Stimulated activated CD8-positive, alpha-beta memory T cell treated with anti-CD3 and anti-CD28 coated beads, Interleukin-15, amount 100 ng/mL, for 48 hours (primary cell): Measurements from ENCODE around the gene LMAN2.

ENCODE experiments used
- DNase-seq, 2 donors: peaks; one replicate each; pipeline ENCODE4 v3.0.0-alpha.2; 2020; ENCODE audit warnings: low read depth in 2 of 2

LMAN2 gene, protein sequence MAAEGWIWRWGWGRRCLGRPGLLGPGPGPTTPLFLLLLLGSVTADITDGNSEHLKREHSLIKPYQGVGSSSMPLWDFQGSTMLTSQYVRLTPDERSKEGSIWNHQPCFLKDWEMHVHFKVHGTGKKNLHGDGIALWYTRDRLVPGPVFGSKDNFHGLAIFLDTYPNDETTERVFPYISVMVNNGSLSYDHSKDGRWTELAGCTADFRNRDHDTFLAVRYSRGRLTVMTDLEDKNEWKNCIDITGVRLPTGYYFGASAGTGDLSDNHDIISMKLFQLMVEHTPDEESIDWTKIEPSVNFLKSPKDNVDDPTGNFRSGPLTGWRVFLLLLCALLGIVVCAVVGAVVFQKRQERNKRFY

DNA sequence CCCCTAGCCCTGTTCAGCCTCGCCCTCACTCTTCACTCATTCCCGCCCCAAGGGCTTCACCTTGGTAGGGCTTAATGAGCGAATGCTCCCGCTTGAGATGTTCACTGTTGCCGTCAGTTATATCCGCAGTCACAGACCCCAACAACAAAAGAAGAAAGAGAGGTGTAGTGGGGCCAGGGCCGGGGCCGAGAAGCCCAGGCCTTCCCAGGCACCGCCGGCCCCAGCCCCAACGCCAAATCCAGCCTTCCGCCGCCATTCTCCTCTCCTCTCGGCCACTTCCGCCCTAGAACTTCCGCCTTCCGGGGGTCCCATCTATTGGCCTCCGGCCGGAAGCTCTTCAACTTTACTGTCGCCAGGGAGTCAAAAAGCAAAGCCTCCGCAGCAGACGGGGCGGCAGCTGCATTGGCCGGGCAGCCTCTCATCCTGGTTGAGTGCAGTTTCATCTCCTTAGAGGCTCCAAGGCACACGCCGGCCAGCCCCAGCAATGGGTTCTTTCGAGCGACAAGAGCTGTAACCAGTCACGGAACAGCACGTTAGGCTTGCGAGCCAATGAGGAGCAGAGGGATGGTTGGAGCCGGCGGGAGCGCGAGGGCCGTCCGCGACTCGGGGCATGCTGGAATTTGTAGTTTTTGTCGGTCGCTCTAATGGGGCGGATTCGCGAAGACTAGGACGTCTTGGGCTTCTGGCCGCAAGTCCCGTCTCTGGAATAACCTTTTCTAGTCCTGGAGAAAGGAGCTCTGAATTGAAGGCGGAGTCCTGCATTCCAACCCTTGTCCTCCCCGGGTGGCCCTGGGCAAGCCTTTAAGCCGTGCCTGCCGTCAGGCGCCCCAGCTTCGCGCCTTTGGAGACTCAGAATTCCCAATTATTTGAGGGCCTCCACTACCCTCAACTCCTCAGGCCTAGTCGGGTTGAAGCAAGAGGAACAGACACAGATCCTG lies at the start of gene LMAN2:
Gene LMAN2 (minus strand): TSS at position 277 of the 938 bp plus-strand sequence. CDS start 21 bp downstream, at position 256.
- peak; percentile 84 to 87 for DNase-seq

DNA sequence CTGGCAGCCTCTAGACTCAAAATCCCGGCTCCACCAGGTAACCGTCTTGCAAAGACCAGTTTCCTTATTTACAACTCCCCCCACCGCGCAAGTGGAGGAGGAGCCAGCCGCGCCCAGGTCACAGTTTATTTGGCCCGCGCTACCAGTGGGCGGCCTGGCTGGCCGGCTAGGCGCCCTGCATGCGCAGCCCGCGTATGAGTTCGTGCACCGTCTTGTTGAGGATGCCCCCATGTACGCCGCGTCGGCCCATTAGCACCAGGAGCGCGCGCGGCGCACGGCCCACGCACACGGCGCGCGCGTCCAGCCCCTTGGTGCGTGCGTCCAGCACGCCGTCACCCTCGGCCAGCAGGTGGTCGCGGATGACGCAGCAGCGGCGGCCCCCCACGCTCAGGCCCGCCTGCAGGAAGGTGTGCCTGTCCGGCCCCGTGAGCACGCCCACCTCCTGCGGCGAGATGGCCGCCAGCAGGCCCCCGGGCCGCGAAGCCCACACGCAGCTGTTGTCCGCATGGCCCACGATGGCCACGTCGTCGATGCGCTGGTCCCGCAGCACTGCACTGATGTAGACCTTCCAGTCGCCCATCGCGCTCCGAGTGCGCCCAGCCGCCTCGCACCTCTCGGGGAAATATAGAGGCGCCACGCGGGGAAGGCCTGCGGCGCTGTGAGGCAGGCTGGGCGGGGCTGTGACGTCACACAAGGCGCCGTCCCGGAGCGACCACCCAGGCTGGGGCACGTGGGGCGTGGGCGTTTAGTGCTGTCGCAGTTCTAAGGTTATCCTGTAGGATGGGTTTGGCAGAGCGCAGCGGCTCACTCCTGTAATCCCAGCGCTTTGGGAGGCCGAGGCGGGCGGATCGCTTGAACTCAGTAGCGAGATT lies 48.8 kb upstream of the LMAN2 start, which contains the start of gene PFN3:
Gene PFN3 (minus strand): TSS at position 665 of the 872 bp plus-strand sequence. CDS start 85 bp downstream, at position 580.
- no peak for DNase-seq

DNA sequence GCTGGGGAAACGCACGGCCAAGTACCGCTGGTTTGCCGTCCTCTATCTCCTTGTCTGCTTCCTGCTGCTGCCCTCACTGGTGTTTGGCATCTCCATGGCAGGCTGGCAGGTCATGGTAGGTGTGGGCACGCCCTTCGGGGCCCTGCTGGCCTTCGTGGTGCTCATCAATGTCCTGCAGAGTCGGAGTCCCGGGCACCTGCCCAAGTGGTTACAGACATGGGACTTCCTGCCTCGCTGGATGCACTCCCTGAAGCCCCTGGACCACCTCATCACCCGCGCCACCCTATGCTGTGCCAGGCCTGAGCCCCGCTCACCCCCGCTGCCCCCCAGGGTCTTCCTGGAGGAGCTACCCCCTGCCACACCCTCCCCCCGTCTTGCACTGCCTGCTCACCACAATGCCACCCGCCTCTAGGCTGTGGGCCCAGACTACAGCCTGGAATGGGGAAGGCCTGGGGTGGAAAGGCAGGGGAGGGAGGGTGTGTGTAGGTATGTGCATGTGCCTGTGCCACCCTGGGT lies 46.5 kb upstream of the LMAN2 start:
- DNase-seq, result no peak

DNA sequence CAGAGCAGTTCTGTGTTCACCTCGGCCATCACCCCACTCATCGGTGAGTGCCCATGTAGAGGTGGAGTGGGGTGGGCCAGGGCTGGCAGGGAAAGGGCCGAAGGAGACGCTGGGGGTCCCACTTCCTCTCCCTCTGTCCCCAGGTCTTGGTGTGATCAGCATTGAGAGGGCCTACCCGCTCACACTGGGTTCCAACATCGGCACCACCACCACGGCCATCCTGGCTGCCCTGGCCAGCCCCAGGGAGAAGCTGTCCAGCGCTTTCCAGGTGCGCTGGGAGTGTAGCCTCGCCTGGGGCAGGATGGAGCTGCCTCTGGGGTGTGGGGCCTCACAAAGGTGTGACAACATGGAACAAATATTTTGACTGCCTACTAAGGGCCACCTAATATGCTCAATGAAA lies 45.3 kb upstream of the LMAN2 start:
- no peak for DNase-seq

DNA sequence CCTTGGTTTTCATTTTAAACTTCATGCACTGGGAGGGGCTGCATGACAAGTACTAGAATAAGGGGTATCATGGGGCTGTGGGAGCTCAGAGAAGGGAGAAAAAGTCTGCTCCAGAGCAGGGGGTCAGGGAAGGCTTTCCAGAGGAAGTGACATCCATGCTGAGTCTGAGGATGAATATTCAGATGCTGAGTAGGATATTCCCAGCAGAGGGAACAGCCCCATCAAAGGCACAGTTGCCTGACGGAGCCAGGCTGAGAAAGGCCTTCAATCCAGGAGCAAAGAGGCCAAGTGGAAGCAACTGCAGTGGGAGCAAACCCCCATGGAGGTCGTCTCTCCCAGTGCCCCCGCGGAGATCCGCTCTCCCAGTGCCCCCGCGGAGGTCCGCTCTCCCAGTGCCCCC lies 44.6 kb upstream of the LMAN2 start:
- DNase-seq, result no peak

DNA sequence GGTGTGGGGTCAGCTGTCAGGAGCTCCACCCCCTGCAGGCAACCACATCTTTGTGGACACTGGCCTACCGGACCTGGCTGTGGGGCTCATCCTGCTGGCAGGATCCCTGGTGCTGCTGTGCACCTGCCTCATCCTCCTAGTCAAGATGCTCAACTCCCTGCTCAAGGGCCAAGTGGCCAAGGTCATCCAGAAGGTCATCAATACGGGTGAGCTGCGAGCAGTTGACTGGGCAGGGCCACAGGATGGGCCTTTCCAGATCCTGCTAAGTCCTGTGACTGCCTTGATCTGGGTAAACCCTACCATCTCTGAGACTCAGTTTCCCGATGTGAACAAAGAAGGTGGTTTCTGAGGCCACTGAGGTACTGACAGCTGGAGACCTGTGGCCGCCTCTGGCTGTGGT lies 42.5 kb upstream of the LMAN2 start:
- DNase-seq, result no peak

DNA sequence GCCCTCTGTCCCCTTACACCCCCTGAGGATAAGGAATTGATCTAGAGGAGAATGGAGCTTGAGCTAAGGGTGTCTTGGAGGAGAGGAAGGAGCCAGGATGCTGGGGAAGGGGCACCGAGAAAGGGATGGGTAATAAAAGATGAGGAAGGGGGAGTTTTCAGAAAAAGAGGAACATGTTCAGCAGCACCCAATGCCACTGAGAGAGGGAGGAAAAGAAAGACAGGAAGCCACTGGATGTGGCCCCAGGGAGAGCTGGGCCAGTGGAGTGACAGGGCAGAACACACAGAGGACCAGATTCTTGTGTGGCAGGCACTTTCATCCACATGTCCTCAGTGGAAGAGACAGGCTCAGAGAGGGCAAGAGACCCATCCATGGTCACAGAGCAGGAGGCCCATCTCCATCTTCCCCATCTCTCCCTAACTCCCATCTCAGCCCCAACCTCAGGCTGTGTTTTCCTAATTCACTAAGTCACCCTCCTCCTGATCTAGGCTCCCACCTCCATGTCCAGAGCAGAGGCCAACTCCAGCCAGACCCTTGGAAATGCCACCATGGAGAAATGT lies 41.8 kb upstream of the LMAN2 start:
- no peak for DNase-seq

DNA sequence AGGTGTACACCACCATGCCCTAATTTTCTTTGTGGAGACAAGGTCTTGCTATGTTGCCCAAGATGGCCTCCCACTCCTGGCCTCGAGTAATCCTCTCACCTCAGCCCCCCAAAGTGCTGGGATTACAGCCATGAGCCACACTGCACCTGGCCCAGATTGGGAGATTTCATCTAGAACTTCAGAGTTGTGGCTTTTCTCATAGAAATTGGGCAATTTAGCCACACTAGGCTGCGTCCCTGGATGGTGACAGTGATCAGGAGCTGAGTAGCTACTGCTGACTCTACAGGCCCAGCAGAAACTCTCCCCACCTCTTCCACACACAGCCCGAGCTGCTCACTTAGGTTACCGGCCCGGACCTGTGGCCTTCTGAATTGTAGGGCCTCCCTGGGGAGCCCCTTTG lies 41.3 kb upstream of the LMAN2 start:
- no peak for DNase-seq

DNA sequence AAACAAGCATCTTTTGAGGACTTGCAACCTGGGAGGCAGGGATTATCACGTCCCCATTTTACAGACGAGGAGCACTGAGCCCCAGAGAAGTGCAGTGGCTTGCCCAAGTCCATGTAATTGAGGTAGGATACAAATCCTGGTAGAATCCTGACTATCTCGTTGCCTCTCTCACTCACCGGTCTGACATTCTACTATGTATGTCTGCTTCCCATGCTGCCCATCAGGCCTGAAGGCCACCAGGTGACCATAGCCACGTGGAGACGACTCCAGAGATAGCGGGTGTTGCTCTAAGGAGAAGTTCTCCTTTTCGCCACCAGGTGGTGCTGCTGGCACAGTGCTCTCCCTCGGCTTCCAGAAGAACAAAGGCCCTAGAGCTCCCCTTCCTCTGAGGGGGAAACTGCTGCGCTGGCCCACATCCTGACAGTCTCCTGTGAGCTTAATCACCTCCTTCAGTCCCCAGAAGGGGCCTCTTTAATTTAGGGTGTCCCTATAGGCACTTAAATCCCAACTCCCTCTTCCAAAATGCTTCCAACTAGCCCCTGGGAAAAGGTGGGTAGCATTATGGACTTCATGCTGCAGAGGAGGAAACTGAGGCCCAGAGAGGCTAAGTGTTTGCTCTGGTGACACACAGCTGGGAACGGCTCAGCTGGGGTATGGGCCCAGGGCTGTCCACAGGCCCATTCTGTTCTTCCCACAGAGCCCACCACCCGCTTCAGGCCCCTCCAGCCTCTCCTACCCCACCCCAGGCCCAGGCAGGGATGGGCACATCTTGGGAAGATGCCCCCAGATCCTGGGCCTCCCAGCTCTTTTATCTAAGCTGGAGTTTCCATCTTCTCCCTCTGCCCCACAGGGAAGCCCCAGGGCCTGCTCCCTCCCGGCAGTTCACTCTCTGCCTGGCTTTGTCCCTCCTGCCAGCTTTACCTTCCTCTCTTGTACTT lies 39.2 kb upstream of the LMAN2 start:
- DNase-seq, result peak; percentile 68 to 80

DNA sequence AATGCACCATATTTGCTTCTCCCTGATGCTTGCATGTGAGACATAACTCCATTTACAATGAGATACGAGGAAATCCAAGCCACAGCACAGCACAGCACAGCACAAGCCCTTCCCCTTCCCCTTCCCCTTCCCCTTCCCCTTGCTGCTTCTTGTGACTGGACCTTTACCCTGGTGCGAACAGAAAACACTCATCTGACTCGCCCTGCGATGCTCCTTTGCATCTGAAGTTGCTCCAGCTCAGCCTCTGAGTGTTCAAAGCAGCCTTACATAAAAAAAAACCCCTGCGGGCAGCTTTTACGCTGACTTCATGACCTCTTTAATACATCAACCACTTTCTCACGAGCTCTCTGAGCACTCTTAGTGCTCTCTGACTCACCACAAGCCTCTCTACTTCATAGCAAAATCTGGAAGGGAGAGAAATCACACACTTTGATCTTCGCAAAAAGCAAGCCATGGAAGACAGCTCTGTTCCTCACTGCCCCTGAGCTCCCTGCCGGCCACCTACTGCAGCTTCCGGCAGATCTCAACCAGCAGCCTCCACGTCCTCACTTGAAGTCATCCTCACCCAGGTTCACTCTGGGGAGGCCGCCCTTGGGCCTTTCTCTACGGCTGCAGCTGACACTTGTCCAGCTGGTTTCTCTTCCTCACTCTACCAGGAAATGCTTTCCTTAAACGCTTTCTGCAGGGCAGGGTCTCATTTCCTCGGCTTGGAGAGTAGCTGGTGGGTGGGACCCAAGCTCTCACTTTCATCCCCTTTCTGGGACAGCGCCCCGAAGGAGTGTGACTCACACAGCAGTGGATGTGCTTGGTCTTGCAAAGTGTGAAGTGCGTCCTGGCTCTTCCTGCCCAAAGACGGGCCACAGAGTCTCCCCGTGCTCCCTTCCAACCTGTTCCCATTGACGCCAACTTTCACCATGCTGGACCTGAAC lies 38.0 kb upstream of the LMAN2 start:
- peak; percentile 26 to 38 for DNase-seq

DNA sequence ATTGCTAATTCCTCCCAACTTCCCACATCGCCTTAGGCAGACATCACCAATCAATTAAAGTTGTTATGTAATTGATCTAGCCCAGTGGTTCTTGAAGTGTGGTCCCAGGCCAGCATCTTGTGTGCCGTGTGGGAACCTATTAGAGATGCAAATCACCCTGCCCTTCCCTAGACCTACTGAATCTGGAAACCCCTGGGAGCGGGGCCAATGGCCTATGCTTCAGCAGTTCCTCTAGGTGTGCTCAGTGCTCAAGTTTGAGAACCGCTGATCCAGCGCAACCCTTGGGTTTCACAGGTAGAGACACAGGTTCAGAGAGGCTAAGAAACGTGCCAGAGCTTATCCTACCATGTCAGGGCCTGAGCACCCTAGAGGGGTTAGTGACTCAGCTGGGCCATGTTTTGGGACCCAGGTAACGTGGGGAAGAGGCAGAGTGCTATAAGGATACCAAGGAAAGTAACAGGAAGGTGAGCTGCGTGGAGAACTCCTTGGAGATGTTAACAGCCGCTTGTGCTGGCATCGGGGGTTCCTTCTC lies 37.1 kb upstream of the LMAN2 start:
- DNase-seq, result no peak

DNA sequence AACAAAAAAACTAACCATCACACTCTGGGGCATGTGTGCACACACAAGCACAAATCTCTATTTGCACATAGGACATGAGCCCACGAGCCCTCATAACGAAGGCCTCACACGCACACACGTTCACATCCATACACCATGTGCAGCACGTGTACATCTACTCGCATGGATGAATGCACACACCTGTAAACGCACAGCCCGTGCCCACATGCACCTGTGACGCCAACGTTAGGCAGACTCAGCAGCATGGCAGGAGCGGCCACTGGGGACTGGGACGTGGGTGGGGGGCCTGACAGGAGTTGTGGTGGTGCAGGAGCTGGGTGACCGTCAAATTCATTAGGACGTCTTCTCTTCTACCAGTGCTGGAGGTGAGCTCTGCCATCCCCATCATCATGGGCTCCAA lies 35.9 kb upstream of the LMAN2 start:
- no peak for DNase-seq

DNA sequence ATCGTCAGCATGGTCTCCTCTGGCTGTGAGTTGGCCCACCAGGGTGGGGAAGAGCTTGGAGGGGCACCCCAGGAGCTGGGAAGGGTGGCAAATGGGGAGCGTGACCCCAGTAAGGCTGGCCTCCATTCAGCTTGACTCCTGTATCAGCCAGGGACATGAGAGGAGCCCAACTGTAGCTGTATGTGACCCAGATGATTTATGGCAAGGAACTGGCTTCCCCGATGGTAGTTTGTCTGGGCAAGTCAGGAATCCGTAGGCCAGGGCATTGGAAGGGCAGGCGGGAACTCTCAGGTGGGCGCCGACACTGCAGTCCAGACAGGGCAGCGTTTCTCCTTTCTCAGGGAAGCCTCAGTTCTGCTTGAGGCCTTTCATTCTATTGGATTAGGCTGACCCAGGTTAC lies 35.1 kb upstream of the LMAN2 start:
- DNase-seq, result no peak

DNA sequence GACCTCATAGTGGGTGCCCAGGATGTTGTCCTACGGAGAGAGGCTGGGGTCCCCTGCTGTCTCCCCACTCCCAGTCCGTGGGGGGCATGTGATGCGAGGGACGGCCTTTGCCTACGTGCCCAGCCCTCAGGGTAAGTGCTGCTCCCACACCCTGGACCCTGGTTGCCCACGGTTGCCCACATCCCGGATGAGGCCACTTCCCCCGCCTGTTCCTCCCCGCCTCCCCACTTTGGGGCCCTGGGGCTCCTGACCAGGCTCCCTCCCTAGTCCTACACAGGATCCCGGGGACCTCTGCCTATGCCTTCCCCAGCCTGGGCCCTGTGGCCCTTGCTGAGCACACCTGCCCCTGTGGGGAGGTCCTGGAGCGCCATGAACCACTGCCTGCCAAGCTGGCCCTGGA lies 34.3 kb upstream of the LMAN2 start:
- DNase-seq, result no peak

DNA sequence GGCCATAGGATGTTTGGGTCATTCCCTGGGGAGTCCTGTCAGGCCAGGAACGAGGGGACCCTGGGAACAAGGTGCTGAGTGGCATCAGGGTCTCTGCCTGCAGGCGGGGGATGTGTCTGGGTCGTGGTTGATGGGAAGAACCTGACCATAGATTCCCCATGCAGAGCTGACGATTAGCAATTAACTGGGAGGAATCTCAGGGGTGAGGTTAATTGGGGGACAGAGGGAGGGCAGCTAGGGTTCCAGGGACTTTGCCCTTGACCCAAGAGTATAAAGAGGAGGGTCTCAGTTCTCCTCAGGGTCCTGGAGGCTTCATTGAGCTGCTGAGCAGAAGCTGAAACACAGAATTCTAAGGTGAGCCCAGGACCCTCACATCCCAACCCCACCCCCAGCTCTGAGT lies 32.7 kb upstream of the LMAN2 start, which contains the start of gene SLC34A1:
Gene SLC34A1 (plus strand): TSS at position 301 of the 400 bp plus-strand sequence. CDS start 1,308 bp downstream, outside the sequence.
- DNase-seq, result no peak

DNA sequence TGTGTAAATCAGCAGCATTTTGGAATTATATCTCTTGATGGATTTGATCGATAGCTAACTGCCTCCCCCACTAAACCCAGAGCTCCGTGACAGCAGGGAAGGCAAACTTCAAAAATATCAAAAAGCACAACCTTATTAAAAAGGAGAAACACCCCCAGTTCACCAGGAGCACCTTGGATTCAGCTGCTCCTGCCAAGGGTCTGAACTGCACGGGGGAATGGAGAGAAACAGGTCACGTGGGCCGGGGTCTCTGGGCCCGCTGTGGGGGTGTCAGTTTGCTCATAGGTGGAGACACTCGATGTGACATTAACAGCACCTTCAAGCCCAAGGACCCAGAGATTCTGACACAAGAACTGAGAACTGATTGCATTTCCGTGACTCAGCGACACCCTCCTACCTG lies 31.7 kb upstream of the LMAN2 start:
- no peak for DNase-seq

DNA sequence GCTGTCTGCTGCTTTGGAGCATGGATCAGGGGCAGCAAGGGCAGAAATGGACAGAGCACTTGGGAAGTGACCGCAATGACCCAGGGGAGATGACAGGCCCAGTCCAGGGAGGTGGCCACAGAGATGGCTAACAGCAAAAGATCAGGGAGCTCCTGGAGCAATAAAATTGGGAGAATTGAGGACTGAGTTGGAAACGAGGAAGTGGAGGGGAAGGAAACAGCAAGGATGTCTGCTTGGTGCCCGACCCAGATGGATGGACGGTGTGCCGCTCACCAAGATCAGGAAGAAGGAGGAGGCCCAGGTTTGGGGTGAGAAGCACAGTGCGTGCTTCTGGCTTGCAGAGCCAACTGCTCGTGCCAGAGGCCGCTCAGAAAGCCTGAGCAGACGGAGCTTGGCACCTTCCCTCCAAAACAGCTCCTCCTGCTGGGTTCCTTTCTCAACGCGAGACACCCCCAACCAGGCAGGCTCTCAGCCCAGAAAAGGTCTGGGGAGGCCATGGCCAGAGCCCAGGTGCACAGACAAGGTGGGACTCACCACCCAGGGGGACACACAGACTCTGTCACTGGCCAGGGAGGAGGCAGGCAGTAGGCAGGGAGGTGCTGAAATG lies 31.1 kb upstream of the LMAN2 start:
- no peak for DNase-seq

DNA sequence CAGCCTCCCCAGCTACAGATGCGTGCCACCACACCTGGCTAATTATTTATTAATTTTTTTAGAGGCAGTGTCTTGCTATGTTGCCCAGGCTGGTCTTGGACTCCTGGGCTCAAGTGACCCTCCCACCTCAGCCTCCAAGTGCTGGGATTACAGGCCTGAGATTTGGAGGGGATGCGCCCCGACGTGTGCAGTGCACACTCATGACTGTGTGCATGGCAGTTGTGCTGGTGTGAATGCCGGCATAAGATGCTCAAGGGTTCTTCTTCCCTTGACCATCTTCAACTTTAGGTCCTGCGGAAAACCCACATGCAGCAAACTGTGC lies 29.3 kb upstream of the LMAN2 start:
- DNase-seq, result no peak
